ENCODE results near the gene ARID1B. TPM values are rescaled to one million over a fixed set of nuclear protein-coding genes. Genes with fewer than 3 reads are reported as not detected.

Gene ARID1B
- total RNA-seq, 1 donor from 2014 or later: 78.1 TPM

DNA sequence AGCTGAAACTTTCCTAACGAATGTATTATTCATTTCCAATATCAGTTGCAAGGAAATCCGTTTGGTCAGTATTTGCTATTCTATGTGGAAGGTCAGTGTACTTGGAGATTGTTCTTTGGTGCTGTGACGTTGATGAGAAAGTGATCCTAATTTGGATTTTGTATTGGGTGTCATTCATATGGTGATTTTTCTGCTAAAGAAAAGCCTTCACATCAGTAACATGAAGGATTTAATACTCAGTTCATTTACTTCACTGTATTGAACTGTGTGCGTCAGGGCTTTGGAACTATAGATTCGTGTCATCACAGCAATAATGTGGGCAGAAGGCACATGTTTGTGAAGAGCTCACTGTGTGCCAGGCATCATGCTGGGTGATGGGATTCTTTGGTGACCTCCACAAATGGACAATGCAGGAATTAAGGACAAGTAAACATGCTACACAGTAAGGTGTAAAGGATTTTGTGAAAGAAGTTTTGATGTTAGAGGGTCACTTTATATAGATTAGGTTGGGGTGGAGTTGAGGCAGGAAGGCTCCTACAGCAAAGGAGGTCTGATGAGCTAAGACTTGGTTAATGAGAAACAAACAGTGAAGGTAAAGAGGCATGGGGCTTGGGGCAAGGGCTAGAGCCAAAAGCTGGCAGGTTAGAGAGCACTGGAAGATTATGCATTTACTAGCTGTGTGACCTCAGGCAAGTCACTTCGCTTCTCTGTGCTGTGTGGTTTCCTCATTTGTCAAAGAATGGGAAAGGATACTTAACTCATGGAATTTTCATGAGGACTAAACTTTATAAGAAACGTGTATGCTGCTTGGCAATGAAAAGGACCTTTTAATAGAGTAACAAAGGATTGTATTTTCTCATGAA lies 12.1 kb downstream of the ARID1B start:
- Mint-ChIP-seq H3K36me3 (ENCODE audit: unreplicated experiment) (peaks cover 4% of the 10 kb centered on the region), H3K4me1 (ENCODE audit: unreplicated experiment) (peaks cover 38% of the 10 kb centered on the region)
- TF ChIP-seq, protein P1, sequence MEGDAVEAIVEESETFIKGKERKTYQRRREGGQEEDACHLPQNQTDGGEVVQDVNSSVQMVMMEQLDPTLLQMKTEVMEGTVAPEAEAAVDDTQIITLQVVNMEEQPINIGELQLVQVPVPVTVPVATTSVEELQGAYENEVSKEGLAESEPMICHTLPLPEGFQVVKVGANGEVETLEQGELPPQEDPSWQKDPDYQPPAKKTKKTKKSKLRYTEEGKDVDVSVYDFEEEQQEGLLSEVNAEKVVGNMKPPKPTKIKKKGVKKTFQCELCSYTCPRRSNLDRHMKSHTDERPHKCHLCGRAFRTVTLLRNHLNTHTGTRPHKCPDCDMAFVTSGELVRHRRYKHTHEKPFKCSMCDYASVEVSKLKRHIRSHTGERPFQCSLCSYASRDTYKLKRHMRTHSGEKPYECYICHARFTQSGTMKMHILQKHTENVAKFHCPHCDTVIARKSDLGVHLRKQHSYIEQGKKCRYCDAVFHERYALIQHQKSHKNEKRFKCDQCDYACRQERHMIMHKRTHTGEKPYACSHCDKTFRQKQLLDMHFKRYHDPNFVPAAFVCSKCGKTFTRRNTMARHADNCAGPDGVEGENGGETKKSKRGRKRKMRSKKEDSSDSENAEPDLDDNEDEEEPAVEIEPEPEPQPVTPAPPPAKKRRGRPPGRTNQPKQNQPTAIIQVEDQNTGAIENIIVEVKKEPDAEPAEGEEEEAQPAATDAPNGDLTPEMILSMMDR (IDR thresholded peaks at IDR 0.05): no peak

DNA sequence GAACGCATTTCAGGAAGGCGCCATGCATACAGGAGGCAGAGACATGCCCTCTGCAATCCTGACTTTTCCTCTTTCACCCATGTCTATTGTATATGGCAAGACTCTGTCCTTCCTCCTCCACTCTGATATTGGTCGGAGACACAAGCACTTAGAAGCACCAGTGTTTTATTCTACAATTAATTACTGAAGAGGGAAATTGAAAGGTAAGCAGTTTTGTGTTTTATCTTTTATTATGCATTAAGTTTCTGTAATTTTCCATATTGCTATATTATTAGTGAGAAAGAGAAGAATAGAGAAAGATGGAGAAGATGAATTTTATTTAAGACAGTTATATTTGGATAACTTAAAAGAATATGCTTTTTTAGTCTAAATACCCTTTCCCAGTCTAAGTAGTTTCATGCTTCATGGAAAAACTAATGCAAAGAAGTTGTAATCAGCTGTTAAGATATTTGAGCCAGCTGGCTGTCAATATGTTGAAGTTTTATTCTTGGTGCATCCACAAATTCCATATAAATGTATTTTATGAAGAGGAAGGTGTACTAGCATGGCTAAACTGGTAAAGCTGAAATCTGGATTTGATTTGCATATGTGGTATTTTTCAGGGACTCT lies 13.6 kb downstream of the ARID1B start:
- Mint-ChIP-seq H3K4me3 (ENCODE audit: unreplicated experiment) (no peak overlapping the region), H3K4me1 (ENCODE audit: unreplicated experiment) (peaks cover 35% of the 10 kb centered on the region), H3K9me3 (ENCODE audit: unreplicated experiment) (no peaks in the 10 kb centered on the region), H3K27me3 (ENCODE audit: unreplicated experiment) (no peaks in the 10 kb centered on the region), H3K27ac (ENCODE audit: unreplicated experiment) (peak overlapping the region; percentile 16), H3K36me3 (ENCODE audit: unreplicated experiment) (peaks cover under 1% of the 10 kb centered on the region)
- DNase-seq (ENCODE audit: extremely low spot score, unreplicated experiment): no peak
- TF ChIP-seq, protein P1 (IDR thresholded peaks at IDR 0.05): no peak

More for the DNA sequence above, 12.1 kb downstream of the ARID1B start:
- Mint-ChIP-seq H3K27me3 (ENCODE audit: unreplicated experiment) (no peaks in the 10 kb centered on the region), H3K4me3 (ENCODE audit: unreplicated experiment) (no peak overlapping the region), H3K9me3 (ENCODE audit: unreplicated experiment) (no peaks in the 10 kb centered on the region), H3K27ac (ENCODE audit: unreplicated experiment) (no peak overlapping the region)
- DNase-seq (ENCODE audit: extremely low spot score, unreplicated experiment): no peak

DNA sequence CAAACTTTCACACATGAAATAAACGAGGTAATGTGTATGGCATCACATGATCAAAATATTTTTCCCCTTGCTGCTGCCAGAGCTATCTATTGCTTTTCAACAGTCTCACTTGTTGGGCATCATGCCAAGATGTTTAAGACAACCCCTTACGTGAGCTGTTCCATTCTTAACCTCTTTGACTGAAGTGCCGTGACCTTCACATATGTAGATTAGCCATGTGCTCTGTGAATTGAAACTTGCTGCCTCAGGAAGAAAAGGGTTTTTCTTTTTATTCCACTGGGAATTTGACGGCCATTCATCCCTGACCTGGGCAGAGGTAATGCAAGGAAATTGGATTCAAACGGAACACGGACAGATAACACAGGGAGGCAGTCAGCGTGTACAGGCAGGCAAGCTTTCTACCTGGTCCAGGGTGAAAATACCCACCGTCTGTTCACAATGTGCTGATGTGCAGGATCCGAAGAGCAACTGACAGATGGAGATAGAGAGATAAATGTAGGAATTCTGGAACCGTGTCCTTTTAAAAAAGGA lies 14.2 kb downstream of the ARID1B start:
- Mint-ChIP-seq H3K27ac (ENCODE audit: unreplicated experiment) (peak overlapping the region; percentile 16), H3K36me3 (ENCODE audit: unreplicated experiment) (no peaks in the 10 kb centered on the region), H3K9me3 (ENCODE audit: unreplicated experiment) (no peaks in the 10 kb centered on the region), H3K4me3 (ENCODE audit: unreplicated experiment) (no peak overlapping the region), H3K4me1 (ENCODE audit: unreplicated experiment) (peaks cover 40% of the 10 kb centered on the region), H3K27me3 (ENCODE audit: unreplicated experiment) (no peaks in the 10 kb centered on the region)
- no peak for DNase-seq (ENCODE audit: extremely low spot score, unreplicated experiment)
- TF ChIP-seq, protein P1 (IDR thresholded peaks at IDR 0.05): no peak

DNA sequence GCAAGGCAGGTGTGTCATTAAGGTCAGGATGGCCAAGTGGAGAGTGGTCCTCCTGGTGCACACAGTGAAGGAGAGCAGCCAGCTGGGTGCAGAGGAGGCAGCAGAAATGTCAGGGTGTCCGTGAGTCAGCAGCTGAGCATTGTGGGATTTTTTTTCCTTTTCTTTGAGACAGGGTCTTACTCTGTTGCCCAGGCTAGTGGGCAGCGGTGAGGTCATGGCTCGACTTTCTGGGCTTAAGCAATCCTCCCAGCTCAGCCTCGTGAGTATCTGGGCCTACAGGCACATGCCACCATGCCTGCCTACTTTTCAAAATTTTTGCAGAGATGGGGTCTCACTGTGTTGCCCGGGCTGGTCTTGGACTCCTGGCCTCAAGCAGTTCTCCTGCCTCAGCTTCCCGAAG lies 16.0 kb downstream of the ARID1B start:
- Mint-ChIP-seq H3K27me3 (ENCODE audit: unreplicated experiment) (no peaks in the 10 kb centered on the region), H3K4me3 (ENCODE audit: unreplicated experiment) (no peak overlapping the region), H3K4me1 (ENCODE audit: unreplicated experiment) (peaks cover 38% of the 10 kb centered on the region), H3K36me3 (ENCODE audit: unreplicated experiment) (peaks cover 2% of the 10 kb centered on the region), H3K9me3 (ENCODE audit: unreplicated experiment) (no peaks in the 10 kb centered on the region), H3K27ac (ENCODE audit: unreplicated experiment) (no peak overlapping the region)
- no peak for DNase-seq (ENCODE audit: extremely low spot score, unreplicated experiment)
- TF ChIP-seq, protein P1 (IDR thresholded peaks at IDR 0.05): no peak

Data from osteocyte (in vitro differentiated cells).